DND-41 (cell line): ENCODE measurements around the gene BNC2.

Source experiments
- ATAC-seq: fragments of 200-7000 bp; cut with Tn5 transposase; 3 replicates; pipeline ENCODE4 v1.9.1; 2021; ENCODE audit warnings: low read depth; ENCODE audit not compliant: insufficient read depth
- DNase-seq: peaks from one replicate; pipeline ENCODE4 v3.0.0-alpha.2; 2020
- H2AFZ ChIP-seq: 2 replicates; pipeline ENCODE4 v1.6.0; 2012; ENCODE audit warnings: low read depth, low read length
- H3K27ac ChIP-seq: 2 replicates; pipeline ENCODE4 v1.5.1; 2012; ENCODE audit warnings: low read length, inconsistent platforms
- H3K27me3 ChIP-seq: fragments of 200-600 bp; sonication (generic); 2 replicates; pipeline ENCODE4 v1.6.0; 2012; ENCODE audit warnings: low read length, mild to moderate bottlenecking, inconsistent platforms; ENCODE audit not compliant: insufficient read depth, poor library complexity
- H3K36me3 ChIP-seq: 2 replicates; pipeline ENCODE4 v1.5.1; 2012; ENCODE audit warnings: low read length, inconsistent platforms; ENCODE audit not compliant: insufficient read depth
- H3K4me1 ChIP-seq: 2 replicates; pipeline ENCODE4 v1.5.1; 2012; ENCODE audit warnings: mild to moderate bottlenecking, low read length; ENCODE audit not compliant: insufficient read depth
- H3K4me2 ChIP-seq: 2 replicates; pipeline ENCODE4 v1.6.0; 2012; ENCODE audit warnings: mild to moderate bottlenecking, moderate library complexity, low read length, inconsistent platforms; ENCODE audit not compliant: insufficient read depth
- H3K4me3 ChIP-seq, 2 experiments: fragments of 200-600 bp in 1 of 2; shearing (Covaris generic) in 1 of 2; 2 replicates each; pipeline ENCODE4 v1.5.1; 2012 to 2016; ENCODE audit warnings: inconsistent platforms in 2 of 2, low read length in 2 of 2, mild to moderate bottlenecking in 2 of 2, low read depth in 1 of 2, moderate library complexity in 1 of 2
- H3K79me2 ChIP-seq: 2 replicates; pipeline ENCODE4 v1.6.0; 2012; ENCODE audit warnings: low read length, inconsistent platforms; ENCODE audit not compliant: insufficient read depth
- H3K9ac ChIP-seq: 2 replicates; pipeline ENCODE4 v1.6.0; 2012; ENCODE audit warnings: low read depth, mild to moderate bottlenecking, inconsistent platforms, low read length, moderate library complexity
- H3K9me3 ChIP-seq: 2 replicates; pipeline ENCODE4 v1.5.1; 2012; ENCODE audit warnings: low read length, moderate library complexity, mild to moderate bottlenecking, inconsistent platforms; ENCODE audit not compliant: insufficient read depth, severe bottlenecking
- H4K20me1 ChIP-seq: 2 replicates; pipeline ENCODE4 v1.6.0; 2012; ENCODE audit warnings: low read length; ENCODE audit not compliant: insufficient read depth
- CTCF ChIP-seq: IDR thresholded peaks from 2 replicates; pipeline ENCODE4 v1.5.1; 2012; ENCODE audit warnings: borderline replicate concordance, low read length, moderate library complexity, mild to moderate bottlenecking; ENCODE audit not compliant: poor library complexity, severe bottlenecking; ENCODE audit errors: extremely low read depth
- EZH2 ChIP-seq: IDR thresholded peaks from 3 replicates; pipeline ENCODE4 v1.6.1; 2012; ENCODE audit warnings: borderline replicate concordance, low read depth, mild to moderate bottlenecking, moderate library complexity, low read length, inconsistent platforms; ENCODE audit not compliant: severe bottlenecking

BNC2 gene

GRCh38 chr9:16681652-16681987, 188.8 kb downstream of the BNC2 start:
- no peak overlapping the region for H3K4me2 ChIP-seq
- H3K4me1 ChIP-seq, result no peaks in the 10 kb centered on the region
- no peaks in the 10 kb centered on the region for H3K79me2 ChIP-seq
- H4K20me1 ChIP-seq, result no peaks in the 10 kb centered on the region
- H3K27me3 ChIP-seq, result no peaks in the 10 kb centered on the region
- no peak overlapping the region for H3K4me3 ChIP-seq
- no peaks in the 10 kb centered on the region for H3K9me3 ChIP-seq
- H3K9ac ChIP-seq, result no peak overlapping the region
- no peak overlapping the region for H2AFZ ChIP-seq
- H3K36me3 ChIP-seq, result no peaks in the 10 kb centered on the region
- DNase-seq, result no peak
- TF ChIP-seq CTCF, result no peak
- no peak for TF ChIP-seq EZH2
- ATAC-seq, result no peak
- no peak overlapping the region for H3K27ac ChIP-seq

- Histone ChIP-seq H3K4me1 (no peaks in the 10 kb centered on the region), H3K9ac (no peak overlapping the region), H3K4me3 (no peak overlapping the region), H3K27ac (no peak overlapping the region), H3K27me3 (no peaks in the 10 kb centered on the region), H4K20me1 (no peaks in the 10 kb centered on the region), H3K36me3 (no peaks in the 10 kb centered on the region), H3K9me3 (no peaks in the 10 kb centered on the region), H3K79me2 (no peaks in the 10 kb centered on the region), H2AFZ (no peak overlapping the region), H3K4me2 (no peak overlapping the region)
- DNase-seq, result no peak
- TF ChIP-seq EZH2 (no peak), CTCF (no peak)
- ATAC-seq, result no peak
Observed at GRCh38 chr9:16680975-16681651, 189.4 kb downstream of the BNC2 start.

- H3K36me3 ChIP-seq, result no peaks in the 10 kb centered on the region
- H3K9me3 ChIP-seq, result no peaks in the 10 kb centered on the region
- no peaks in the 10 kb centered on the region for H3K79me2 ChIP-seq
- H3K27ac ChIP-seq, result no peak overlapping the region
- no peak for DNase-seq
- H3K4me1 ChIP-seq, result no peaks in the 10 kb centered on the region
- H3K4me3 ChIP-seq, result no peak overlapping the region
- no peak overlapping the region for H3K4me2 ChIP-seq
- no peak for ATAC-seq
- no peaks in the 10 kb centered on the region for H3K27me3 ChIP-seq
- TF ChIP-seq CTCF (no peak), EZH2 (no peak)
- H2AFZ ChIP-seq, result no peak overlapping the region
- H4K20me1 ChIP-seq, result no peaks in the 10 kb centered on the region
- no peak overlapping the region for H3K9ac ChIP-seq
Observed at GRCh38 chr9:16680541-16680940, 189.9 kb downstream of the BNC2 start.
